ENCODE data around the gene PSMA2. TPM values are rescaled to one million over a fixed set of nuclear protein-coding genes. Genes with fewer than 3 reads are reported as not detected.

The PSMA2 gene
- total RNA-seq, 8 experiments from 2014 or later, result 68.7 to 129 (median 93.6) TPM

GRCh38 chr7:42959549-42959948, 27.6 kb upstream of the PSMA2 start:
- ATAC-seq (replicated peaks in 6 of 8), result no peak
- Histone ChIP-seq H3K27ac (no peak overlapping the region), H3K4me3 (no peak overlapping the region), H3K4me1 (replicated peaks in 1 of 2) (no peaks in the 10 kb centered on the region)
- in situ Hi-C loops (cut with MboI; ENCODE audit: low pct_unique_long_range_greater_than_20kb in 2 of 9, low sequenced_read_pairs in 9 of 9, unreplicated experiment in 9 of 9), result loop anchor here in 1 of 9 experiments (25.0 kb wide), 1 partner anchor 753 kb away; no protein-coding TSS in a partner anchor
- 17 to 95% (median 72%) methylated on average over 1 to 2 of the region's 2 CpGs for WGBS, 10 experiments

GRCh38 chr7:42956062-42956461, 24.1 kb upstream of the PSMA2 start:
- Histone ChIP-seq H3K4me3 (no peak overlapping the region), H3K27ac (no peak overlapping the region), H3K4me1 (replicated peaks in 1 of 2) (no peaks in the 10 kb centered on the region)
- no peak for ATAC-seq (replicated peaks in 6 of 8)
- in situ Hi-C loops (cut with MboI; ENCODE audit: low pct_unique_long_range_greater_than_20kb in 2 of 9, low sequenced_read_pairs in 9 of 9, unreplicated experiment in 9 of 9), result loop anchor here in 1 of 9 experiments (25.0 kb wide), 1 partner anchor 756 kb away; no protein-coding TSS in a partner anchor

- H3K27ac ChIP-seq, result no peak overlapping the region
- in situ Hi-C loops (cut with MboI; ENCODE audit: low pct_unique_long_range_greater_than_20kb in 2 of 9, low sequenced_read_pairs in 9 of 9, unreplicated experiment in 9 of 9), result loop anchor here in 1 of 9 experiments (25.0 kb wide), 1 partner anchor 758 kb away; no protein-coding TSS in a partner anchor
- 20 to 100% (median 92%) methylated on average over 1 to 2 of the region's 4 CpGs; no CpG with 5 or more reads in 3 of the 10 experiments for WGBS, 10 experiments
- no peaks in the 10 kb centered on the region for H3K4me1 ChIP-seq (replicated peaks in 1 of 2)
- H3K4me3 ChIP-seq, result no peak overlapping the region
- ATAC-seq (replicated peaks in 6 of 8), result no peak
Observed at GRCh38 chr7:42953994-42954393, 22.0 kb upstream of the PSMA2 start.

GRCh38 chr7:42952328-42952727, 20.4 kb upstream of the PSMA2 start:
- no peak overlapping the region for H3K4me3 ChIP-seq
- no peaks in the 10 kb centered on the region for H3K4me1 ChIP-seq (replicated peaks in 1 of 2)
- ATAC-seq (replicated peaks in 6 of 8), result no peak
- WGBS, 10 experiments, result 20 to 90% (median 77%) methylated on average over 1 to 4 of the region's 4 CpGs; no CpG with 5 or more reads in 1 of the 10 experiments
- in situ Hi-C loops (cut with MboI; ENCODE audit: low pct_unique_long_range_greater_than_20kb in 2 of 9, low sequenced_read_pairs in 9 of 9, unreplicated experiment in 9 of 9), result loop anchor here in 1 of 9 experiments (25.0 kb wide), 1 partner anchor 760 kb away; no protein-coding TSS in a partner anchor
- H3K27ac ChIP-seq, result no peak overlapping the region

- 52 to 100% (median 78%) methylated on average over 1 to 3 of the region's 3 CpGs; no CpG with 5 or more reads in 4 of the 10 experiments for WGBS, 10 experiments
- in situ Hi-C loops (cut with MboI; ENCODE audit: low pct_unique_long_range_greater_than_20kb in 2 of 9, low sequenced_read_pairs in 9 of 9, unreplicated experiment in 9 of 9), result loop anchor here in 1 of 9 experiments (25.0 kb wide), 1 partner anchor 762 kb away; no protein-coding TSS in a partner anchor
- ATAC-seq (replicated peaks in 6 of 8), result no peak
- no peak overlapping the region for H3K27ac ChIP-seq
- no peaks in the 10 kb centered on the region for H3K4me1 ChIP-seq (replicated peaks in 1 of 2)
- no peak overlapping the region for H3K4me3 ChIP-seq
Observed at GRCh38 chr7:42950417-42950816, 18.4 kb upstream of the PSMA2 start.

- no peak overlapping the region for H3K4me3 ChIP-seq
- ATAC-seq (replicated peaks in 6 of 8), result no peak
- WGBS, 10 experiments, result 5 to 100% (median 78%) methylated on average over 1 to 2 of the region's 2 CpGs; no CpG with 5 or more reads in 2 of the 10 experiments
- H3K4me1 ChIP-seq (replicated peaks in 1 of 2), result no peaks in the 10 kb centered on the region
- in situ Hi-C loops (cut with MboI; ENCODE audit: low pct_unique_long_range_greater_than_20kb in 2 of 9, low sequenced_read_pairs in 9 of 9, unreplicated experiment in 9 of 9), result loop anchor here in 5 of 9 experiments (10.0 to 25.0 kb wide), 6 partner anchors 157 to 890 kb away; partner anchors contain the start of gene HECW1 (in 1 of the 5)
- H3K27ac ChIP-seq, result no peak overlapping the region
Observed at GRCh38 chr7:42947521-42947920, 15.5 kb upstream of the PSMA2 start.

- no peak for ATAC-seq (replicated peaks in 6 of 8)
- Histone ChIP-seq H3K4me3 (no peak overlapping the region), H3K4me1 (replicated peaks in 1 of 2) (no peaks in the 10 kb centered on the region), H3K27ac (no peak overlapping the region)
- in situ Hi-C loops (cut with MboI; ENCODE audit: low pct_unique_long_range_greater_than_20kb in 2 of 9, low sequenced_read_pairs in 9 of 9, unreplicated experiment in 9 of 9), result loop anchor here in 5 of 9 experiments (10.0 to 25.0 kb wide), 6 partner anchors 158 to 891 kb away; partner anchors contain the start of gene HECW1 (in 1 of the 5)
- 80 to 100% (median 100%) methylated on average over 1 to 2 of the region's 2 CpGs; no CpG with 5 or more reads in 3 of the 10 experiments for WGBS, 10 experiments
Observed at GRCh38 chr7:42946627-42946950, 14.6 kb upstream of the PSMA2 start.

GRCh38 chr7:42945821-42946626, 14.1 kb upstream of the PSMA2 start:
- in situ Hi-C loops (cut with MboI; ENCODE audit: low pct_unique_long_range_greater_than_20kb in 2 of 9, low sequenced_read_pairs in 9 of 9, unreplicated experiment in 9 of 9), result loop anchor here in 5 of 9 experiments (10.0 to 25.0 kb wide), 6 partner anchors 159 to 891 kb away; partner anchors contain the start of gene HECW1 (in 1 of the 5)
- Histone ChIP-seq H3K4me3 (no peak overlapping the region), H3K27ac (no peak overlapping the region), H3K4me1 (replicated peaks in 1 of 2) (no peaks in the 10 kb centered on the region)
- ATAC-seq (replicated peaks in 6 of 8), result peak in 3 of 8 experiments; percentile 60 to 98 (median 87)
- WGBS, 10 experiments, result 0 to 80% (median 32%) methylated on average over 1 to 3 of the region's 4 CpGs; no CpG with 5 or more reads in 2 of the 10 experiments

- Histone ChIP-seq H3K4me3 (no peak overlapping the region), H3K4me1 (replicated peaks in 1 of 2) (no peaks in the 10 kb centered on the region), H3K27ac (no peak overlapping the region)
- peak; percentile 68 to 97 (median 95) for ATAC-seq (replicated peaks in 6 of 8)
- in situ Hi-C loops (cut with MboI; ENCODE audit: low pct_unique_long_range_greater_than_20kb in 2 of 9, low sequenced_read_pairs in 9 of 9, unreplicated experiment in 9 of 9), result loop anchor here in 5 of 9 experiments (10.0 to 25.0 kb wide), 6 partner anchors 164 to 896 kb away; partner anchors contain the start of gene HECW1 (in 1 of the 5)
- WGBS, 10 experiments, result 0 to 100% (median 68%) methylated on average over 1 to 12 of the region's 13 CpGs
Observed at GRCh38 chr7:42940985-42941847, 9.2 kb upstream of the PSMA2 start.

- Histone ChIP-seq H3K4me1 (replicated peaks in 1 of 2) (no peaks in the 10 kb centered on the region), H3K27ac (no peak overlapping the region), H3K4me3 (no peak overlapping the region)
- 80 to 100% (median 94%) methylated on average over 1 to 4 of the region's 4 CpGs; no CpG with 5 or more reads in 2 of the 10 experiments for WGBS, 10 experiments
- in situ Hi-C loops (cut with MboI; ENCODE audit: low pct_unique_long_range_greater_than_20kb in 2 of 9, low sequenced_read_pairs in 9 of 9, unreplicated experiment in 9 of 9), result loop anchor here in 5 of 9 experiments (10.0 to 25.0 kb wide), 7 partner anchors 165 to 898 kb away; partner anchors contain the start of genes COA1 (in 1 of the 5) and HECW1 (in 1 of the 5)
- no peak for ATAC-seq (replicated peaks in 6 of 8)
Observed at GRCh38 chr7:42939457-42940240, 7.7 kb upstream of the PSMA2 start.

- Histone ChIP-seq H3K4me3 (no peak overlapping the region), H3K4me1 (replicated peaks in 1 of 2) (peaks cover 7% of the 10 kb centered on the region in 2 donors), H3K27ac (no peak overlapping the region)
- WGBS, 10 experiments, result 70 to 100% (median 93%) methylated on average over 1 to 5 of the region's 5 CpGs
- ATAC-seq (replicated peaks in 6 of 8), result no peak
- in situ Hi-C loops (cut with MboI; ENCODE audit: low pct_unique_long_range_greater_than_20kb in 2 of 9, low sequenced_read_pairs in 9 of 9, unreplicated experiment in 9 of 9), result loop anchor here in 5 of 9 experiments (10.0 to 25.0 kb wide), 5 partner anchors 176 to 901 kb away; partner anchors contain the start of genes COA1 (in 1 of the 5) and HECW1 (in 1 of the 5)
Observed at GRCh38 chr7:42935861-42936260, 3.9 kb upstream of the PSMA2 start.

- Histone ChIP-seq H3K27ac (no peak overlapping the region), H3K4me3 (no peak overlapping the region), H3K4me1 (replicated peaks in 1 of 2) (peaks cover 12 to 15% of the 10 kb centered on the region in 2 donors)
- in situ Hi-C loops (cut with MboI; ENCODE audit: low pct_unique_long_range_greater_than_20kb in 2 of 9, low sequenced_read_pairs in 9 of 9, unreplicated experiment in 9 of 9), result loop anchor here in 5 of 9 experiments (10.0 to 25.0 kb wide), 5 partner anchors 178 to 903 kb away; partner anchors contain the start of genes COA1 (in 1 of the 5) and HECW1 (in 1 of the 5)
- WGBS, 10 experiments, result 78 to 95% (median 88%) methylated on average over 1 to 3 of the region's 3 CpGs
- ATAC-seq (replicated peaks in 6 of 8), result no peak
Observed at GRCh38 chr7:42934291-42934690, 2.3 kb upstream of the PSMA2 start.

Data from motor neuron (in vitro differentiated cells).